Gastroesophageal sphincter (tissue), 3 donors: ENCODE results near the gene LARGE1.

ENCODE experiments used
- POLR2AphosphoS5 ChIP-seq: sonication (generic); formaldehyde crosslinking; IDR thresholded peaks from one replicate; pipeline ENCODE4 v1.6.1; 2017; ENCODE audit warnings: antibody characterized with exemption
- TF ChIP-seq, protein P1 (sequence below), 4 experiments: fragments of 200-600 bp in 2 of 4; fragments of 450-650 bp in 2 of 4; sonication (generic) in 1 of 4; IDR thresholded peaks; one replicate each; pipeline ENCODE4 v1.5.1; 2017 to 2019; ENCODE audit warnings: antibody characterized with exemption in 4 of 4, mild to moderate bottlenecking in 2 of 4, moderate library complexity in 2 of 4

DNA sequence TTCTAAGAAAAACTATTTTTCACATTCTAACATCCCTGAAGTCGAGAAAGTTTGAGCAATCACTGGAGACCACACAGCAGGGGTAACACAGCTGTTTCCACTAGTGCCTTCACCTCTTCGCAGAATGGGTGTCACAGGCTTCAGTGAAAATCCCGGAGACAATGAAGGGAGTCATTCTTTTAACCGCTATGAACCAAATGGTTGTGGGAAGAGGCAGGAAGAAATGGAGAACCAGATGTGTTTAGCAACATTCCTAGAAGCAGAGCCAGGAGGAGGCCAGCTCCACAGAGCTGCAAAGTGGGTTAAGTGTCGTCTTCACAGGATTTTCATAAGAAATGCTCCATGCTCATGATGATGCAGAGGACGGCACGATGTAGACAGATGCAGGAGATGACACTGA lies 221.1 kb downstream of the LARGE1 start:
- TF ChIP-seq, protein P1, sequence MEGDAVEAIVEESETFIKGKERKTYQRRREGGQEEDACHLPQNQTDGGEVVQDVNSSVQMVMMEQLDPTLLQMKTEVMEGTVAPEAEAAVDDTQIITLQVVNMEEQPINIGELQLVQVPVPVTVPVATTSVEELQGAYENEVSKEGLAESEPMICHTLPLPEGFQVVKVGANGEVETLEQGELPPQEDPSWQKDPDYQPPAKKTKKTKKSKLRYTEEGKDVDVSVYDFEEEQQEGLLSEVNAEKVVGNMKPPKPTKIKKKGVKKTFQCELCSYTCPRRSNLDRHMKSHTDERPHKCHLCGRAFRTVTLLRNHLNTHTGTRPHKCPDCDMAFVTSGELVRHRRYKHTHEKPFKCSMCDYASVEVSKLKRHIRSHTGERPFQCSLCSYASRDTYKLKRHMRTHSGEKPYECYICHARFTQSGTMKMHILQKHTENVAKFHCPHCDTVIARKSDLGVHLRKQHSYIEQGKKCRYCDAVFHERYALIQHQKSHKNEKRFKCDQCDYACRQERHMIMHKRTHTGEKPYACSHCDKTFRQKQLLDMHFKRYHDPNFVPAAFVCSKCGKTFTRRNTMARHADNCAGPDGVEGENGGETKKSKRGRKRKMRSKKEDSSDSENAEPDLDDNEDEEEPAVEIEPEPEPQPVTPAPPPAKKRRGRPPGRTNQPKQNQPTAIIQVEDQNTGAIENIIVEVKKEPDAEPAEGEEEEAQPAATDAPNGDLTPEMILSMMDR (IDR thresholded peaks at IDR 0.05): no peak
- TF ChIP-seq POLR2AphosphoS5: no peak
